Activated T-cell treated with anti-CD3 and anti-CD28 coated beads, Interleukin-2, amount 50 U/mL, for 4 hours (primary cell): ENCODE results near the gene STX1B. TPM values are rescaled to one million over a fixed set of nuclear protein-coding genes. Genes with fewer than 3 reads are reported as not detected.

Source experiments
- ATAC-seq, 2 donors: fragments of 200-7000 bp; cut with Tn5 transposase; one replicate each; pipeline ENCODE4 v1.10.0; 2021
- DNase-seq: peaks from one replicate; pipeline ENCODE4 v3.0.0-alpha.2; 2020
- H3K27me3 Mint-ChIP-seq: one replicate; pipeline ENCODE4 v1.8.0; 2021; ENCODE audit warnings: low read depth, mixed read lengths
- H3K36me3 Mint-ChIP-seq: one replicate; pipeline ENCODE4 v1.8.0; 2022; ENCODE audit warnings: mixed read lengths; ENCODE audit not compliant: insufficient read depth
- H3K4me1 Mint-ChIP-seq: one replicate; pipeline ENCODE4 v1.8.0; 2021; ENCODE audit warnings: low read depth, mixed read lengths
- H3K4me3 Mint-ChIP-seq: one replicate; pipeline ENCODE4 v1.8.0; 2021; ENCODE audit warnings: mild to moderate bottlenecking, moderate library complexity, mixed read lengths
- H3K9me3 Mint-ChIP-seq: one replicate; pipeline ENCODE4 v1.8.0; 2021; ENCODE audit warnings: mixed read lengths
- total RNA-seq, 3 donors: library from RNA; stranded (reverse); gene quantifications; one replicate each; pipeline ENCODE4 v1.2.1, GENCODE V29; 2021

The STX1B gene
- total RNA-seq = under 1 TPM; 0.25 to 0.69 (median 0.43) TPM

- Mint-ChIP-seq H3K27me3 (peaks cover 38% of the 10 kb centered on the region), H3K4me3 (peak within 1 kb of the TSS; percentile 73), H3K9me3 (no peaks in the 10 kb centered on the region), H3K36me3 (no peaks in the 10 kb centered on the region), H3K4me1 (peaks cover 14% of the 10 kb centered on the region)
- ATAC-seq = peak; percentile 59 to 74
- peak; percentile 51 for DNase-seq
Observed at GRCh38 chr16:31010585-31011325, at the start of gene STX1B. Gene STX1B (minus strand): TSS chr16:31010638. CDS start chr16:31010396, 242 bp downstream.

DNA sequence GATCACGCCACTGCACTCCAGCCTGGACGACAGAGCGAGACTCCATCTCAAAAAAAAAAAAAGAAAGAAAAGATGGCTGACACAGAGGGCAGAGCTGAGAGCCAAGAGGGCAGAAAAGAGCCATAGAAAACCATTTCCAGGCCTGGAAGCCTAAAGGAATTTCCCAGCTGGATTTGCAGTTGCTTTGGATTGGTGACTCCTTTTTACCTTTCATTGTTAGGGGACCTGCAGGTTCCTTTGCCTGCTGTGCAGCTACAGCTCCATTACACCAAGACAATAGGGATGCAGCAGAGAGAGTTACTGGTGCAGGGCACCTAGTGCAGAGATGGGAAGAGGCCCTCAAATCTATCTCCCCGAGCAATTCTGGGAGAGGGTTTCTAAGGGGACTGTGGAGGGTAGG is 45.2 kb upstream of the STX1B start:
- H3K4me1 Mint-ChIP-seq = no peaks in the 10 kb centered on the region
- no peaks in the 10 kb centered on the region for H3K9me3 Mint-ChIP-seq
- DNase-seq (no peak), ATAC-seq (no peak)
- peaks cover 9% of the 10 kb centered on the region for H3K36me3 Mint-ChIP-seq
- no peaks in the 10 kb centered on the region for H3K27me3 Mint-ChIP-seq
- H3K4me3 Mint-ChIP-seq = no peak overlapping the region

- H3K4me3 Mint-ChIP-seq = no peak overlapping the region
- no peaks in the 10 kb centered on the region for H3K9me3 Mint-ChIP-seq
- no peaks in the 10 kb centered on the region for H3K36me3 Mint-ChIP-seq
- H3K27me3 Mint-ChIP-seq = no peaks in the 10 kb centered on the region
- no peaks in the 10 kb centered on the region for H3K4me1 Mint-ChIP-seq
- DNase-seq (no peak), ATAC-seq (peak in 1 of 2 donors; percentile 55)
Observed at GRCh38 chr16:31052114-31052513, 41.7 kb upstream of the STX1B start.

- Mint-ChIP-seq H3K9me3 (no peaks in the 10 kb centered on the region), H3K27me3 (no peaks in the 10 kb centered on the region), H3K4me1 (no peaks in the 10 kb centered on the region), H3K4me3 (no peak overlapping the region), H3K36me3 (no peaks in the 10 kb centered on the region)
- ATAC-seq = no peak
- no peak for DNase-seq
Observed at GRCh38 chr16:31050280-31051030, 40.0 kb upstream of the STX1B start.

DNA sequence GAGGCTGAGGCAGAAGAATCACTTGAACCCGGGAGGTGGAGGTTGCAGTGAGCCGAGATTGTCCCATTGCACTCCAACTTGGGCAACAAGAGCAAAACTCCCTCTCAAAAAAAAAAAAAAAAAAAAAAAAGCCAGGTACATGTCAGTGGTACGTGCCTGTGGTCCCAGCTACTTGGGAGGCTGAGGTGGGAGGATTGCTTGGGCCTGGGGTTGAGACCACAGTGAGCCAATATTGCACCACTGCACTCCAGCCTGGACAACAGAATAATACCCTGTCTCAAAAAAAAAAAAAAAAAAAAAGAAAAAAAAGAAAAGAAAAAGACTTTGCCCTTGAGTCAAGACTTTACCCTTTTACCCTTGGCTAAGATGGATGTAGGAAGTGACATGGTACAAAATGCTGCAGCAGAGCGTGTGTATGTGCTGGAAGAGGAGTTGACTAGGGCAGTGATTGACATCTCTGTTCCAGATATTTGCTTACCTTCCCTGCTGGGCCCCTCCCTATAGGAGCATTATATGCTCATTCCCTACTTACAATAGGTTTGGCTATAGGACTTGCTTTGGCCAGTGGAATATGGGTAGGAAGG is 33.6 kb upstream of the STX1B start:
- ATAC-seq (no peak), DNase-seq (no peak)
- Mint-ChIP-seq H3K4me3 (no peak overlapping the region), H3K36me3 (peaks cover 11% of the 10 kb centered on the region), H3K9me3 (no peaks in the 10 kb centered on the region), H3K4me1 (no peaks in the 10 kb centered on the region), H3K27me3 (no peaks in the 10 kb centered on the region)

DNA sequence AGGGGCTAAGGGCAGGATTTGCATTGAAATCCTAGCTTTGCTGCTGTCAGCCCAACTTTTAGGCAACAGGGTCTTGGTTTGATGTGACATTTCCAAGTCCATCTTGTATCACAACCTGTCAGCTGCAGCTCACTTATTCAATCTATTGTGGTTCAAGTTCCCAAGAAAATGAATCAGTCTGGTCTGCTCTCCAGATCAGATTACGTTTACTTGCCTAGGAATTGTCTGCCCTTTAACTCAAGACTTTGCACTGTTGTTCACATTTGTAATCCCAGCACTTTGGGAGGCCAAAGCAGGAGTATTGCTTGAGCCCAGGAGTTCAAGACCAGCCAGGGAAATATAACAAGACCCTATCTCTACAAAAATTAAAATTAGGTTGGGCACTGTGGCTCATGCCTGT is 32.9 kb upstream of the STX1B start:
- peaks cover 17% of the 10 kb centered on the region for H3K36me3 Mint-ChIP-seq
- no peaks in the 10 kb centered on the region for H3K27me3 Mint-ChIP-seq
- DNase-seq = no peak
- H3K4me3 Mint-ChIP-seq = no peak overlapping the region
- H3K9me3 Mint-ChIP-seq = no peaks in the 10 kb centered on the region
- ATAC-seq = no peak
- no peaks in the 10 kb centered on the region for H3K4me1 Mint-ChIP-seq

DNA sequence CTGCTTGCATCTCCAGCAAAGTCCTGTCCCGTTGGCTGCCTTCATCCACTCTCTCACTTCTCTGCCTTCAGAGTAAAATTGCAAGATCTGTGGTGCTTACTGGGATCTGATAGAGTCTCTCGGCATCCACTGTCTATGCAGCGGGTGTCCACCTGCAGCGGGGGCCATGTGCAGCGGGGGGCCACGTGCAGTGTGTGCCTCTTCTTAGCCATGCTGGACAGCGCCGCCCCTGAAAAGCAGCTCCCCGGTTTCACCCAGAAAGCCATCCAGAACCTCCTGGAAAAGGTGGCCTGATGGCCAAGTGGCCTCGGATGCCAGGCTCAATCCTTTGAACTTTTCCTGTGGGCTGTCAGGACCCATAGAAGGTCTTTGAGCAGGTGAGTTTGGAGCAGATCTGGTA is 32.4 kb upstream of the STX1B start:
- Mint-ChIP-seq H3K4me1 (no peaks in the 10 kb centered on the region), H3K36me3 (peaks cover 17% of the 10 kb centered on the region), H3K27me3 (no peaks in the 10 kb centered on the region), H3K4me3 (no peak overlapping the region), H3K9me3 (no peaks in the 10 kb centered on the region)
- no peak for ATAC-seq
- DNase-seq = no peak

GRCh38 chr16:31038993-31039392 is 28.6 kb upstream of the STX1B start:
- DNase-seq = no peak
- ATAC-seq = no peak
- Mint-ChIP-seq H3K4me3 (no peak overlapping the region), H3K27me3 (no peaks in the 10 kb centered on the region), H3K9me3 (no peaks in the 10 kb centered on the region), H3K4me1 (peaks cover 15% of the 10 kb centered on the region), H3K36me3 (peaks cover 28% of the 10 kb centered on the region)

GRCh38 chr16:31036691-31037090 is 26.3 kb upstream of the STX1B start:
- Mint-ChIP-seq H3K9me3 (no peaks in the 10 kb centered on the region), H3K27me3 (no peaks in the 10 kb centered on the region), H3K4me1 (peaks cover 22% of the 10 kb centered on the region), H3K36me3 (peaks cover 22% of the 10 kb centered on the region), H3K4me3 (no peak overlapping the region)
- ATAC-seq = no peak
- DNase-seq = no peak

DNA sequence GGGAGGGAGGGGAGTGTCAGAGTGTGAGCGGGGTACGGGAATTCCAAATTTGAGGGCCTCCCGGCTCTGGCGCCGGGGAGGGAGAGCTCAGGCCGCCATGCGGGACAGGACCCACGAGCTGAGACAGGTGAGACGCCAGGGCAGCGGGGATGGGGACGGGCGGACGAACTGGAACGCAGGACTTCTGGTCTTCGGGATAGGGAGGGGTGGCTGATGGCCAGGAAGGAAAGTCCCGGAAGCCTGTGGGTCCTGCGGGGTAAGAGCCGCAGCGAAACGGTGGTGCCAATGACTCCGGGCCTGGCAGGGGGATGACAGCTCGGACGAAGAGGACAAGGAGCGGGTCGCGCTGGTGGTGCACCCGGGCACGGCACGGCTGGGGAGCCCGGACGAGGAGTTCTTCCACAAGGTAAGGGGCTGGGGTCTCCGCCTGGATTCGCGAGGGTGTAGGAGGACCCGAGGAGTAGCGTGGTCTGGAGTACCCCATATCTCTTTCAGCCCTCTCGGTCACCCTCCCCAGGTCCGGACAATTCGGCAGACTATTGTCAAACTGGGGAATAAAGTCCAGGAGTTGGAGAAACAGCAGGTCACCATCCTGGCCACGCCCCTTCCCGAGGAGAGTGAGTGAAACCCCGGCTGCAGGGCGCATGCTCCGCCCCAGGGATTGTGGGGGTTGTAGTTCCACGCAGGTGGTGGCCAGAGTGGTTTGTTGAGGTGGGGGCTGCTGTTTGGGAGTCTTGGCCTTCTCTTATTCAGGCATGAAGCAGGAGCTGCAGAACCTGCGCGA is 23.5 kb upstream of the STX1B start:
- H3K4me1 Mint-ChIP-seq = peaks cover 23% of the 10 kb centered on the region

GRCh38 chr16:31032736-31033708 is 22.6 kb upstream of the STX1B start, which contains the start of gene STX4:
Gene STX4 (plus strand): TSS chr16:31033558. CDS start chr16:31033806, 248 bp downstream.
- Mint-ChIP-seq H3K4me3 (peak within 1 kb of the TSS; percentile 95), H3K9me3 (no peaks in the 10 kb centered on the region), H3K36me3 (peaks cover 11% of the 10 kb centered on the region), H3K4me1 (peaks cover 23% of the 10 kb centered on the region), H3K27me3 (no peaks in the 10 kb centered on the region)
- DNase-seq (peak; percentile 95), ATAC-seq (peak; percentile 84)

More for the DNA sequence above, 23.5 kb upstream of the STX1B start:
- Mint-ChIP-seq H3K4me3 (peak overlapping the region; percentile 95), H3K36me3 (peaks cover 17% of the 10 kb centered on the region), H3K9me3 (no peaks in the 10 kb centered on the region), H3K27me3 (no peaks in the 10 kb centered on the region)
- DNase-seq (peak; percentile 82), ATAC-seq (peak; percentile 53 to 62)

GRCh38 chr16:31031276-31031675 is 20.8 kb upstream of the STX1B start:
- no peak for ATAC-seq
- peaks cover 21% of the 10 kb centered on the region for H3K4me1 Mint-ChIP-seq
- no peak overlapping the region for H3K4me3 Mint-ChIP-seq
- H3K9me3 Mint-ChIP-seq = no peaks in the 10 kb centered on the region
- DNase-seq = no peak
- H3K36me3 Mint-ChIP-seq = peaks cover 5% of the 10 kb centered on the region
- H3K27me3 Mint-ChIP-seq = no peaks in the 10 kb centered on the region

DNA sequence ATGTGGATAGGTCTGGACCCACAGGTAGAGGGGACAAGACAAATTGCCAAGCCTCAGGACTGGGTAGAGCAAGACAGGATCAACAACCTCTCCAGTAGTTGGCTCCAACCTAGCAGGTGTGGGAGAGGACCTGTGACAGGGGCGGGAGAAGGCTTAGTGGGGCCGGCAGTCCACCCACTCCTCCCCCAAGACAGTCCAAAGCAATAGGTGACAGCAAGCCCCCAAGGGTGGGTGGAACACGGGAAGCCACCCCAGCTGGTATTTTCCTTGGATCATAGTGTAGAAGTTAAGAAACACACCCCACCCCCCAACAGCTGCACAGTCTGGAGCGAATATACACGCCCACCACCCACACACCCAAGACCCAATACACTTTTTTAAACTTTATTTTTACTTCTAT is 18.8 kb upstream of the STX1B start:
- no peaks in the 10 kb centered on the region for H3K9me3 Mint-ChIP-seq
- no peak overlapping the region for H3K4me3 Mint-ChIP-seq
- no peaks in the 10 kb centered on the region for H3K27me3 Mint-ChIP-seq
- DNase-seq = no peak
- no peak for ATAC-seq
- H3K4me1 Mint-ChIP-seq = peaks cover 10% of the 10 kb centered on the region
- H3K36me3 Mint-ChIP-seq = peaks cover 1% of the 10 kb centered on the region
